ENCODE measurements around the gene SLC35E4.

DNA sequence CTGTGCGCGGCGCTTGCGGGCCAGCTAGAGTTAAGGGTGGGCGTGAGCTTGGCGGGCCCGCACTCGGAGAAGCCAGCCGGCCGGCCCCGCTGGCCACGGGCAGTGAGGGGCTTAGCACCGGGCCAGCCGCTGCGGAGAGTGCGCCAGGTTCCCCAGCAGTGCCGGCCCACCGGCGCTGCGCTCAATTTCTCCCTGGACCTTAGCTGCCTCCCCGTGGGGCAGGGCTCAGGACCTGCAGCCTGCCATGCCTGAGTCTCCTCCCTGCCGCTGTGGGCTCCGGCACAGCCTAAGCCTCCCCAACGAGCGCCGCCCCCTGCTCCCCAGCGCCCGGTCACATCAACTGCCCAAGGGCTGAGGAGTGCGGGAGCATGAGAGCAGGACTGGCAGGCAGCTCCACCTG is 38.7 kb upstream of the SLC35E4 start:
- TF ChIP-seq FOXP2 (optimal IDR thresholded peaks at IDR 0.05; ENCODE audit: borderline replicate concordance, extremely low read depth, extremely low read length, insufficient read depth): no peak
- TF ChIP-seq POLR2AphosphoS5 (IDR thresholded peaks at IDR 0.05; ENCODE audit: low read depth, low read length): no peak
- no peak for TF ChIP-seq SIN3A (IDR thresholded peaks at IDR 0.05; ENCODE audit: borderline replicate concordance, insufficient read depth, low read length)

Measured in PFSK-1 (cell line).